ENCODE measurements around the gene GALNT18. TPM values are rescaled to one million over a fixed set of nuclear protein-coding genes. Genes with fewer than 3 reads are reported as not detected.

Gene GALNT18
- total RNA-seq, 1 experiment from 2014 or later: 4.0 TPM

DNA sequence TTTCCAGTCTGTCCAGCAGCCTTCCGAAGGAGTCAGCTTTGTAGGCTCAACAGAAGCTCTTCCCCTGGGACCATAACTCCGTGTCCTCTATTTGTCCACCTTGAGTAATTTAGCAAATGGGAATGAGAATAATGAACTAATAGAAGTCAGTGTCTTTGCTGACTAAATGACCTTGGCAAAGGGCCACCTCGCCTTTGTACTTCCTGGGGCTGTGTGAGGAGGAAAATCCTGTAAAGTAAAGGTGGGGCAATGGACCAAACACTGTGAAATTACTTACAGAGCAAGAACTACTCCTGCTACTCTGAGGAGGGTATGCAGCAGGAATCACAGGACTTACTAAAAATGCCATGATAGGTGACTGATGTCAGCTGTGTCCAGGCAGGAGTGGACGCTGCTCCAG lies 232.6 kb downstream of the GALNT18 start:
- DNase-seq (ENCODE audit: low read depth): no peak

DNA sequence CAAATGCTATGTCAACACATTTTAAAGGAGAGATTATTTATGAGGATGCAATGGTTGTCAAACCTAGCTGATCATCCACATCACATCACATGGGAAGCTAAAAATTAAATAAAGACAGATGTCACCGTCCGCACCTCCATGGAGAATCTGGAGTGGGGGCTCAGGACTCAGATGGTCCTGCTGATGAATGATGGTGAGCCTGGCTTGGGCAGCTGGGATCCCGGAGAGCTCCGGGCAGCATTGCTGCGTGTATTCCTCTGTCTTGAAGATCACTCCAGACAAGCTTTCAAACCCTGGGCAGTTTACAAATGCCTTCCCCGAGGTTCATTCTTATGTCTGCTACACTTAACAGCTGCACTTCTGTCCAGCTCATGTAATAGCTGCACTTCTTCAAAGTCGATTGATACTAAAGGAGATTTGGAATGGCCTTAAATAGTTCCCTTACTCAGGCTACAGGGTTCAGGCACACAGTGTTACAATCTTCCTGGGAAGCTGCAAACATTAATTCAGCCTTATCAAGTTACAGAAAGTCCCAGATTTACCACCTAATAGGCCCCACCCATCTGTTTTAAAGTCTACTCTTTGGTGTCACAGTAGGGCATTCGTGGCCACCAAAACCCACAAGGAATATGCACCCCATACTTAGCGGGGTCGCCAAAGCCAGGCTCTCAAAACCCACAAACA lies 234.0 kb downstream of the GALNT18 start:
- DNase-seq (ENCODE audit: low read depth): no peak

DNA sequence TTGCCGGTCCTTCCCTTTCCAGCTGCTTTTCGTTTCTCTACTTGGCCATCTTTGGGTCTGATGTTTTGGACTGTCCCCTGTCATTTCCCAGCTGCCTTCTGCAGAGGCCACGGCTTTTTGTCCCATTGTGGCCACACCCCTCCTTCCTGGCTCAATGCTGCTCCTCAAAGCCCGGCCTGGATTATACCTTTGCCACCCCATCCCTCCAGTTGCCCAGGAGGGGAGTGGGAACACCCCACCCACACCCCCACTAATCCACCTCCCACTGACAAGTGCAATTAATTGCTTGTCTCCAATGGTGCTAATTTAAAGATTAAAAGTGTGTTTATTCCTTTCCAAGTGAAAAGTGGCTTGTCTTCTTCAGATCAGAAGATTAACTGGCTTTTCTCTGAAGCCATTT lies 234.6 kb downstream of the GALNT18 start:
- no peak for DNase-seq (ENCODE audit: low read depth)

DNA sequence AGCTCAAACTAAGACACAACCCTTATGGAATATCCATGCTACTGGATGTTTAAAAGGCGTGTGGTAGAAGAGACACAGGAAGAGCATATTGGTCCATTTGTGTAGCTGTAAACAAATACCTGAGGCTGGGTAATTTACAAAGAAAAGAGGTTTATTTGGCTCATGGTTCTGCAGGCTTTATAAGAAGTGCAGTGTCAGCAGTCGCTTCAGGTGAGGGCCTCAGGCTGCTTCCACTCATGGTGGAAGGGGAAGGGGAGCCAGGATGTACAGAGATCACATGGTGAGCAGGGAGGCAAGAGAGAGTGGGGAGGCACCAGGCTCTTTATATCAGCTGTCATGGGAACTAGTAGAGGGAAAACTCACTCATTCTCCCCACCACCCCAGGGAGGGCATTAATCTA lies 237.0 kb downstream of the GALNT18 start:
- DNase-seq (ENCODE audit: low read depth): no peak

DNA sequence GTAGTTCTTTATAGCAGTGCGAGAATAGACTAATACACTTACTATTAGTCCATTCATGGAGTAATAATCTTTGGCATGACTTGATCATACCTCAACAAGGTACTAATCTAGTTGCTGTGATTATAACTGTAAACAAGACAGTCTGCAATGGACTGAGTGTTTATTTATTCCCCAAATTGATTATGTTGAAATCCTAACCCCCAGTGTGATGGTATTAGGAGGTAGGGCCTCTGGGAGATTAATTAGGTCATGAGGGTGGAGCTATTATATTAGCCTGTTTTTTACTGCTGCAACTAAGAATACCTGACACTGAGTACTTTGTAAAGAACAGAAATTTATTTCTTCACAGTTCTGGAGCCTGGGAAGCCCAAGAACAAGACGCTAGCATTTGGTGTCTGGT lies 237.8 kb downstream of the GALNT18 start:
- no peak for DNase-seq (ENCODE audit: low read depth)

DNA sequence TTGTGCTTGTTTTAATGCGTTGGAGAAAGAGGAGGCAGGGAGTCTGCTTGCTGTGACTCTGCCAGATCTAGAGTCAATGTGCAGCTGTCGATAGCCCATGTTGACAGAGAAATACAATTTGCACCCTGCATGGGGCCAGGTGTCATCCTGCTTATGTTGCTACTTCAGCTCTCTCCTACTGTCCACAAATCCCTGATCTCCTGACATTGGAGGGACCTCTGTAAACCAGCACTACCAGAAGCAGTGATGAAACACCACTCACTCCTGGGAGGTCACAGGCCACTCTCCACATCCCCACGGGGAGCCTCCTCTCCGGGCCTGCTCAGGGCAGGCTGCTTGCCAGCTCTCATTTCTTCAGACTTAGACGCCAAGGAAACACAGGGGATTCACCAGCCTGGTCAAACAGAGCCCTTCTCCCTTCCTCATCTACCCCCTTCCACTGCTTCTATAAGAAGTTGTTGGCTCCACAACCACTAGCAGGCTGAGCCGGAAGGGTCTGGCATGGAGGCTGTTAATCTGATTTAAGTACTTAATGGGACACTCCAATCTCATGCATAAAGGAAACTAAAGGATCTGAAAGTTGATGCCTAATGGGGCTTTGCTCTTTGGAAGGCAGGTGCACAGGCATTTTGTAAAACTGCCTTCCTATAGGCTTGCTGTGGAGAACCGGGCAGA lies 238.8 kb downstream of the GALNT18 start:
- peak; percentile 15 for DNase-seq (ENCODE audit: low read depth)

DNA sequence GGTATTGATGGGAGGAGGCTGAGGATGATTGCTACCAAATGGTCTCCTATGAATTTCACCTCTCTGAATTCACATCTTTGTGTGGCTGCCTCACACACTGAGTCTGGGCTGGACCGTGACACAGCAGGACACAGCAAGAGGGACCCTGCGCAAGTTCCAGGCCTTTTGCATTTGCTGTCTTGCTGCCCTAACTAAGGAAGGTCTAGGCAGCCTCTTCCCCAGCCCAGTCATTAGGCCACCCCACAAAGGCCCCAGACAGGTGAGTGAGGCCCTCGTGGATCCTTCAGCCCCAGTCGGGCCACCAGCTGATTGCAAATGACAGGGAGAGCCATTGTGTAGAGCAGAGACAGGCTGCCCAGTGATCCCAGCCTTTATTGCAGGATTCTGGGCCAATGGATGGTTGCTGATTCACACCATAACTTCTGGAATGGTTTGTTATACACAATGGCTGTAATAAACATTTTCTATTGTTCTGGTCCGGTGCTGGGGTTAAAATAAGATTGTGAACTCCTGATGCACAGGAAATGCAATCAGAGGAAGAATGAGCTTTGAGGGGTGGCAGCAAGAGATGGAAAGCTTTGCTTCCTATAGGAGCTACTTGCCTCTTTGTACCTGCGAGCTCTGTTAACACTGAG lies 240.2 kb downstream of the GALNT18 start:
- DNase-seq (ENCODE audit: low read depth): no peak

DNA sequence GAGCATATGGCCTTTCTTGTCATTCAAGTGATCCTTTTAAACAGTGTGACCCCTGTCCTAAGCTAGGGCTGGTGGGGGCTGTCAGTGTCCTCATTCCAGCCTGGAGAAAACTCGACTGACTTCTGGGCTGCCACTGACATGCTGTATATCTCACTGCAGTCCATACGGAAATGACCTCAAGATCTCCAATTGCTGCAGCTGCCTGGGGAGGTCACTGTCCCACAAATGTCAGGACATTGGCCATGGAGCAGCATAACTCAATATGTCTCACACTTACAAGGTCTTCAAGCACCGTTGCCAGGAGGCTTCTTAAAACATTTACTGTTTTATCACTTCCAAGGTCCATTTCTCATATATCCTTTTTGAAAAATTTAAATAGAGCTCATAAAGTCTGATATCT lies 240.9 kb downstream of the GALNT18 start:
- DNase-seq (ENCODE audit: low read depth): no peak

DNA sequence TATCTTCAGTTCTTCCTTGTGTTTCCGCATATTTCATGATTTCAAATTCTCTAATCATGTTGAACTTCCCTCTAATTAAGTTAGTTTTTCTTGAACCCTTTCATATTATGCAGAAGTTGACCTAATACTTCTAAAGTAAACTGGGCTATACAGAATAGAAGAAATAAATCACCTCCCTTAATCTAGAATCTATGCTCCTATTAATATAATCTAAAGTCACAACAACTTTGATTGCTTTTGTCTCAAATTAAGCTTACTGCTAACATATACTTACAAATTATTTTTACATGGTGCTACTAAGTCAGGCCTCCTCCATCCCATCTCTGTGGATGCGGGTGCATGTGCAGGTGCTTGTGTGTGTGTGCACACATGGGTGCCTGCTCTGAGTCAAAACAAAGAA lies 241.5 kb downstream of the GALNT18 start:
- DNase-seq (ENCODE audit: low read depth): no peak

DNA sequence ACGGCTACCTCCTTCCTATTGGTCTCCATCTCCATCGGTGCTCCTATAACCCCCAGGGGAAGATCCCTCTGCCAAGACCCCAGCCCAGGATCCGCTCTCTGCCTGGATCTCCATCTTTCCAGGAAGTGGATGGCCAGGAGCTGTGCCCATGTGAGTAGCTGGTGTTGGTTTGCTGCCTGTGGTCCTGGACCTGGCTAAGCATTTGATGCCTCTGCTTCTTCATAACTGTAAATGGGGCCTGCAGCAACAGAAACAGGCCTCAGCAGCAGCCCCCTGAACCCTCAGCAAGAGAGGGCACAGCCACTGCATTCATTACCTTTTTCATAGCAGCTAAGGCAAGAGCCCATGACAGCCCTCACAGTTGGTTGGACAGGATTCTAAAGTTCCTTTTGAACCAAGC lies 242.1 kb downstream of the GALNT18 start:
- DNase-seq (ENCODE audit: low read depth): no peak

DNA sequence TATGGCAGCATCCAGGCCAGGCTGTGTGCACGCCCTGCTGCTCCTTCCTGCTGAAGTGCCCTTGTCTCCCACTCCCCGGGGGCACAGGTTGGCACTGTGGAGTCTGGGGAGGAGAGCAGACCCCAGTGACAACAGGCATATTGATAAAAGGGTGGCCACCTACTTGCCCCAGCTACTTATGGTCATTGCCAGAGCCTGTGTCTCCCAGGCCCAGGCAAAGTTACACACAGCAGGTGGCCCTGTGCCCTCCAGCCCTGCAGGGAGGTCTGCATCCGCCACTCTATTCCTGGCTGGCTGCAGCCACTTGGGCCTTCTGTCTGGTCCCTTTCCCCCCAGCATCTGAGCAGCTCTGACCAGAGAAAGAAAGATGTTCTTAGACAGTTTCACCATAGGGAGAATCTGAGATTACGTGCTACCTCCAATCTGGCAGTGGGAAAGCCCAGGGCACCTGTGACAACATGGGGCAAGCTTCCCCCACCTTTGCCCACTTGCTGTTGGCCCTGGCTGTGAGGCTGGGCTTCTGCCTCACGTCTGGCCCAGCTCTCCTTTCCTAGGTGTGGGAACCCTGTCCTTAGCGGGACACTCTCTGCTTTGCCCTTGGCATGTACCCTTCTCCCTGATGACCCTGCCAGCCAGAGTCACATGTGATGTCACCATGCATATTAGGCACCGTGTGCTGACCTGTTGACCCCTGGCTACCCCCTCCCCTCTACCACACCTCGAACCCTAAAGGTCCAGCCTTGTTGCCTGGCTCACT lies 243.4 kb downstream of the GALNT18 start:
- no peak for DNase-seq (ENCODE audit: low read depth)

DNA sequence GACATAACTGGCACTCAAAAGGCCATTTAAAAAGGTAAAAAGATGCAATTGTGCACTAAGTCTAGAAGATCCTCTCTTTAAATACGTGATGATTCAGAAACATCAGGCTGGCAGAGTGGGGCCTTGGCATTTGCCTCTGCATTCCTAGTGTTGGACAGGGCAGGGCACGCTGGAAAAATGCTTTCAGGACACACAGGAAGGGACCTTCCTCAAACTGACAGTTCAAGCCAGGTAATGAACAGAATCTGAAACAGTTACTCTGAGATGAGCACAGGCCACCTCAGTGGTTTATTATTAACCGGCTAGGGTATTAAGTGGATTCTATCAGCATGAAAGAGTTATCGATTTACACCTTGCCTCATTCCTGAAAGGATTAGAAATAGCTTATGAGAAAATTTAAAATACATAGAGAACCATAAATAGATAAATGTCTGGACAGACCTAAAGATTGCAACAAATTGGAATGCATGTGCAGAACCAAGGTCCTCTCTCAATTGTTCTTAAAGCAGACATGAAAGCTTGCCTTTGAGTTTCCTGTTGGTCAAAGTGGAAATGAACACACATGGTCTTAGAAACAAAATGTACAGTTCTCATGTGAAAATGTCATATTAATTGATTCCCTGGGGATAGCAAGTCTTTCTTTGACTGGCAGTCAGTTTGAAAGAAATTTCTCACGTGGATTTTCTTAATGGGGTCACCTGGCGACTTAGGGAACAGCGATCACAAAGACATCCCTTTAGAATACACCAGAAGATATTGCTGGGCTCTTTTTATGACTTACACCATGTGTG lies 247.3 kb downstream of the GALNT18 start:
- no peak for DNase-seq (ENCODE audit: low read depth)

DNA sequence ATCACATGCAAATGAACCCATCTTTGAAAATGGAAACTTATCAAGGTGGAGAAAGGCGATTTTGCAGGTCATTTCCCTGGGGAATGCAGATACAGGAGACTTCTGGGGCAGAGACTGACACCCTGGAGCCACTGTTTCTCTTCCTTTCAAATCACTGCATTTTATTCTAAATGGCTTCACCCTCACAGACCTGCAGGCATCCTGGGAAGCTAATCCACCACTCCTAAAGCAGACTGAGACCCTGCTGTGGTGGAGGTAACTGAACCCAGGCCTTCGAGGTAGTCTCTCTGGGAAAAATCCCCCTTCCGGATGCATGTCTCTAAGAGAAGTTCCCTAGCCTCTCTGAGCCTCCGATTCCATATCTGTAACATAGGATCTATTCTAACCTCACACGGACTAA lies 247.9 kb downstream of the GALNT18 start:
- no peak for DNase-seq (ENCODE audit: low read depth)

DNA sequence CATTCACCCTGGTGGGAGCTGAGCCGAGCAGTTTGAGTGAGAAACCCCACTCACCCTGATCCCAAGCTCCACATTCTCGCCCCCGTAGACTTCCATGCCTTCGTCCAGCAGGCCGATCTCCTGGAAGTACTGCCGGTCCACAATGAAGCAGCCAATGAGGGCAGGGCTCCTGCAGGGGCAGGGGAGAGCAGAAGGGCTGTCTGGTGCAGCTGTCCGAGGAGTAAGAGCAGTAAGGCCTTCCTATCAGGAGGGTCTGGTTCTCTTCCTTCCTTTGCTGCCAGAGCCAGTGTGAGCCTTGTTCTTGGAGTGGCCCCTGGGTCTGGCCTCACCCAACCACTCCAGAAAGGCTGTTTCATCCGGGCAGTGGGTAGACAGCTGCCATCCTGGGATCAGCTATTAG lies 249.3 kb downstream of the GALNT18 start:
- DNase-seq (ENCODE audit: low read depth): no peak

DNA sequence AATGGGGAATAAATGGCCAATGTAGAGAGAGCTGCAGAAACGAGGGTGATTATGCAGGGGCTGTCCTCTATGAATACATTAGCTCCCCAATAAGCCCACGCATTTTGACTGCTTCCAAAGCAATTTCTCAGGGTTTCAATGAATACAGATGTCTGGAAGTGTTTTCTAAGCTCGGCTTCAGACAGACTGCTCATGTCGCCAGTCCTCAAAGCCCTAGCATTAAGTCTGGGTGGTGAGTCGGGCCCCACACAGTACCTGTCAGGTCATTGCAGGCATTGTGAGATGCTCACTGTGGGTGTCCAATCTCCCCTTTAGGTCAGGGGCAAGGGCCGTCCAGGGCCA lies 250.9 kb downstream of the GALNT18 start:
- DNase-seq (ENCODE audit: low read depth): no peak

DNA sequence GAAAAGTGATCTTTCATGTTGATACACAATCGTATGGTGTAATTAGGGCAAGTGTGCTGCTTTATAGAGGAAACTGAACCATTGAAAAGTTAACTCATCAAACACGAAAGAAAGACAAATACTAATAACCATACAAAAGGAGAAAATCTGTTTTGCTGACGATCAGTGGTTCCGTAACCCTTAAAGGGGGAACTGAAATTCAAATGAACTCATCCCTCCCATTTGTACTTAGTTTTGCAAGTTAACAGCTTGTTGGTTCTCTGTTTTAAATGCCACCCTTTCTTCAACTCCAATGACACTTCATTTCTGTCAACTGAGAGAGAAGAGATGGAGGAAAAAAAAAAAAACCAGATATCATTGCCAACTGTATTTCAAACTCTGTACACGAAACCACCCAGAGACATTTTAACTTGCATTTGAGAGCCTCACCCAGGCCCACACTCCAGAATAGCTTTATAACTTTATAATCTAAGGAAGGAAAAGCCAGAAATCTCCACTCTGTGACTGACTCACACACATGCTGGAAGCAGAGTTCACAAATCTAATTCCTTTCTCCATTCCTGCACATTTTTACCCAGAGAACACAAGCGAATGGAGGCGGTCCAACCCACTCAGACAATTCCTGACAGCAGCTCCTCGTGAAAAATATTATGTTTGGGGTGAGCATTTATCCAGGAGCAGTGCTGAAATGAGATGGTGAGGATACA lies 251.4 kb downstream of the GALNT18 start:
- no peak for DNase-seq (ENCODE audit: low read depth)

DNA sequence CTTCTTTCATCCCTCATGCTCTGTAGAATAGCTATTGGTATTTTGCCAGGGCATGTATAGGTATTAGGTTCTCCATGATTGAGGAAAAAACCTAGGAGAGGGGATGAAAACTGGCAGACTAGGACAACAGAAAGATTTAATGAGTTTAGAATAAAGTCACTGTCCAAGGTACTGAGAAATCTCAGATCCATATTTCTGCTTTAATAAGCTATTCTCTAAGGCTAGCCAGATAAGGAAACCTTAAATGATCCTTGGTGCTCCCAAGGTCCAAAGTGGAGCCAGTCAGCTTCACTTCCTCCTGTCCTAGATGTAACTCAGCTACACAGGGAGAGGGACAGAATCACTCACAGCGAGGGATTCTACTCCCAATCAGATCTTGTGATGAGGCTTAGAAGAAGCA lies 255.0 kb downstream of the GALNT18 start:
- no peak for DNase-seq (ENCODE audit: low read depth)

DNA sequence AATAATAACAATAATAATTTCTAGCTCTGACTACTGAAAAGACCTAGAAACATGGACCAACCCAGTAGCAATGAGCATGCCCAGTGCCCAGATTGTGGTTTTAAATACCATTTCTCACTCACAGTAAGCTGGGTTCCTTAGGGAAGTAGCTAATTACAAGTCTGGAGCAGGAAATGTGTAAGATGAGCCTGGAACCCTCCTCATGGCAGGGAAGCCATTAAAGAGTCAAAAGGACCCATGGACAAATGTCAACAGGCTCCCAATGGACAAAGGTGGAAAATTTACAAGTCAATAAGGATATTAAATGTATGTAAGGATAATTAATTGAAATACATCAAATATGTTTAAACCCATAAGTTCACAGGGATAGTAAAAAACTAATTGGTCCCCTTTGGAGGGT lies 258.1 kb downstream of the GALNT18 start:
- no peak for DNase-seq (ENCODE audit: low read depth)

DNA sequence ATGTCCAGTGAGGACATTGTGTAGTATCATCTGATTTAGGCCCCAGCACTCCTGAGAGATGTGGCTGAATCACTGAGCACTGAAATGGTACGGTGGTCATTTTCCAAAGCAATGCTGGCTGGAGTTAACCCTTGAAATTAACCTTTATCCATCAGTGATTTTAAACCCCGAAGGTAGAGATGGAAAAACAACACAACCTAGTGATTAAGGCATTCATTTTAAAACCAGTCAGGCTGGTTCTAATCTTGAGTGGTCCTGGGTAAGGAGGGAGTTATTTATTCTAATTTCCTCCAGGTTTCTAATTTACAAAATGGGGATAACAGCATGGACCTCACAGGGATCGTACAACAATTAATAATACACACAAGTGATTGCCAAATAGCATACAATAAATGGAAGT lies 262.2 kb downstream of the GALNT18 start:
- DNase-seq (ENCODE audit: low read depth): no peak

DNA sequence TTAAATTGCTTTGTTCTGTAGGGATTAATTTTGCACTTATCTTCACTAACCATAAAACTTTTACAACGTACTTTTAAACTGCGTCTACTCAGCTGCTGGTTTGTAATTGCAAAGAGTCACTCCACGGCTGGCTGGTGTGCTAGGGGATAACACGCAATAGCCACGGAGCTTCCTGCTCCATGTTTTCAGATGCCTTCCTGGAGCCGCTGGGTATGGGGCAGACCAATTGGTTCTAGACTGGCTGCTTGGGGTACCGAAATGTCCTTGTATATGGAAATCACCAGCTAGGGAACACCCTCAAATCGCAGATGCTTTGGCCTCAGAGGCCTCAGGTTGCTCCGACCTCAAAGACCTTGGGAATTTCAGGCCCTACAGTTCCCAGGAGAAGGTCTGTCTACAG lies 265.0 kb downstream of the GALNT18 start:
- no peak for DNase-seq (ENCODE audit: low read depth)

DNA sequence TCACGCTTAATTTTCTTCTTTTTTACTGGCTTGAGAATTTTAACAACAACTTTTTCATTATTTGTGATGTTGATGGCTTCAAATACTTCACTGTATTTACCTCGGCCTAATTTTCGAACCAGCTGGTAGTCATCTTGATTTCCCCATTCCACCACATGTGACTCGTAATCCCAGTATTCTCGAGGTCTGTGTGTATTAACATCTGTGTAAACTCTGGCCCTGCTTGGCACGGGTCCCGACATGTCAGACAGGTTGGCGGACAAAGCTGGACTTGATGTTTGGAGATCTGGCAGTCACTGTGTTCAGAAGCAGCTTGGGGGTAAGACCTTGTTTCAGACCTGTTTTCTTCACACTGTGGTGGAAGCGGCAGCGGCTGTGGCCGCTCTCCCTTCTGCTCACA lies 268.9 kb downstream of the GALNT18 start, which contains the start of gene CSNK2A3:
Gene CSNK2A3, minus strand, starts transcription at position 373 of the 400 bp plus-strand sequence. Its CDS starts 131 bp downstream, at position 242.
- peak; percentile 47 for DNase-seq (ENCODE audit: low read depth)

All from LHCN-M2 (cell line).